Measurements from ENCODE around the gene GGCT.

The GGCT gene

GRCh38 chr7:30470163-30470770, 34.4 kb downstream of the GGCT start:
- no peaks in the 10 kb centered on the region for H3K9me3 ChIP-seq (ENCODE audit: control insufficient read depth in 2 of 2, low read length in 2 of 2)
- H3K4me3 ChIP-seq (ENCODE audit: low read length in 2 of 2), result peak overlapping the region; percentile 34 to 60
- H3K4me1 ChIP-seq (ENCODE audit: control insufficient read depth, insufficient read depth, low read length), result peaks cover 73% of the 10 kb centered on the region
- H3K27ac ChIP-seq (ENCODE audit: low read length), result peak overlapping the region; percentile 92
- no peaks in the 10 kb centered on the region for H3K36me3 ChIP-seq (ENCODE audit: control insufficient read depth in 2 of 2, insufficient read depth in 2 of 2, low read length in 2 of 2)
- H3K27me3 ChIP-seq (ENCODE audit: control insufficient read depth in 1 of 2, insufficient read depth in 2 of 2, low read length in 2 of 2), result no peaks in the 10 kb centered on the region
- peak overlapping the region; percentile 24 to 60 for H3K9ac ChIP-seq (ENCODE audit: low read length in 2 of 2)

DNA sequence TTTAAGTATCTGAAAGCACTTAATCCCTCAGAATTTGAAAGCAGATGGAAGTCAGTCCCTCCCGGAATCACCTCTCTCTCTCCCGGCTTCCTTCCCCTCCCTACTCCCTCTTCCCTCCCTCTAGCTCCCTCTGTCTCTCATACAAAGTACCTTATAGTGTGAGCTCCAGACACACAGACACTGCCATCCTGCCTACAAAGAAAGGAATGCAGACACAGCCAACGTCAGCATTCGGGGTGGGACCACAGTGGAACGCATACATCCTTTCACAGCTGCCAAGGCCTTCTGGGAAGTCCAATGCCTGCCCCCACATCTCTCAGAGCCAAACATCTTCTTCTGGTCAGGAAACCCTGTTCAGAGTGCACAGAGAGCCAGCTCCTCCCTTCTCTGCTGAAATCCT, 35.3 kb downstream of the GGCT start:
- no peaks in the 10 kb centered on the region for H3K36me3 ChIP-seq (ENCODE audit: control insufficient read depth in 2 of 2, insufficient read depth in 2 of 2, low read length in 2 of 2)
- no peaks in the 10 kb centered on the region for H3K27me3 ChIP-seq (ENCODE audit: control insufficient read depth in 1 of 2, insufficient read depth in 2 of 2, low read length in 2 of 2)
- peaks cover 73% of the 10 kb centered on the region for H3K4me1 ChIP-seq (ENCODE audit: control insufficient read depth, insufficient read depth, low read length)
- H3K27ac ChIP-seq (ENCODE audit: low read length), result peak overlapping the region; percentile 92
- H3K9me3 ChIP-seq (ENCODE audit: control insufficient read depth in 2 of 2, low read length in 2 of 2), result no peaks in the 10 kb centered on the region
- H3K4me3 ChIP-seq (ENCODE audit: low read length in 2 of 2), result peak overlapping the region in 1 of 2 donors; percentile 60
- peak overlapping the region; percentile 12 to 60 for H3K9ac ChIP-seq (ENCODE audit: low read length in 2 of 2)

DNA sequence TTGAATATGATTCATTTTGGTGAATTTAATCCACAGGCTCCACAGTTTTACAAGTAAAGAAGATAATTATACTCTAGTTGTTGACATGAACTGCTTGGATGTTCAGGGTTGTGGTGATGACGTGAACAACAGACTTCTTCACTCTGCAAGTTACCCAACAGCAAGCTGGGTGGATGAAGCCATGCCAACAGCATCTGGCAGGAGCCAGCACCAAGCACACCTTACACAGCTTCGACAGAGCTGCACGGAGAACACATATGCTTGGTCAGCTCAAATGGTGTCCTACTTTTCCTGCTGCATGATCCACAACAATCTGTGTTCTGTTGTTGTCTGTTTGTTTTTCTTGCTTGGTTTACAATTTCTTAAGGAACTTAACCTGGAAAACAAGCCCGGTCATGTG, 35.8 kb downstream of the GGCT start:
- no peaks in the 10 kb centered on the region for H3K27me3 ChIP-seq (ENCODE audit: control insufficient read depth in 1 of 2, insufficient read depth in 2 of 2, low read length in 2 of 2)
- peak overlapping the region; percentile 92 for H3K27ac ChIP-seq (ENCODE audit: low read length)
- H3K9me3 ChIP-seq (ENCODE audit: control insufficient read depth in 2 of 2, low read length in 2 of 2), result no peaks in the 10 kb centered on the region
- H3K9ac ChIP-seq (ENCODE audit: low read length in 2 of 2), result peak overlapping the region; percentile 12 to 60
- peak overlapping the region in 1 of 2 donors; percentile 60 for H3K4me3 ChIP-seq (ENCODE audit: low read length in 2 of 2)
- H3K4me1 ChIP-seq (ENCODE audit: control insufficient read depth, insufficient read depth, low read length), result peaks cover 77% of the 10 kb centered on the region
- no peaks in the 10 kb centered on the region for H3K36me3 ChIP-seq (ENCODE audit: control insufficient read depth in 2 of 2, insufficient read depth in 2 of 2, low read length in 2 of 2)

DNA sequence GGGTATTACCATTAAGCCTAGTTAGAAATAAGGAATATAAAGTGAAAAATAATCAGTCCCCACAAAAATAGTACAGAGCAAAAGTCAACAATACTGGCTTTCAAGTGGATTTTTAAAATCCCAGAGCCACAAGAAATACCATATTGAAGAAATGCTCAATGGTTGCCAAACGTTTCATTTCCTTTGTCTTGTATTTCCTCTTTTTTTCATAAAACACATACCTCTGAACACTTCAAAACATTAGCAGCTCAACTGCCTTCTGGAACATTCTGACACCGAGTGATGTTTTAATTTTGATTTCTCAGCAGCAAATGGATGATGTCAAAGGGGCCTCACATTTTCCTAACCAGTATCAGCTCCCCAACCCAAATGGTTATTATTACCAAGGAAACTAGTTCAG, 36.6 kb downstream of the GGCT start:
- no peaks in the 10 kb centered on the region for H3K9me3 ChIP-seq (ENCODE audit: control insufficient read depth in 2 of 2, low read length in 2 of 2)
- H3K27me3 ChIP-seq (ENCODE audit: control insufficient read depth in 1 of 2, insufficient read depth in 2 of 2, low read length in 2 of 2), result no peaks in the 10 kb centered on the region
- peak overlapping the region; percentile 92 for H3K27ac ChIP-seq (ENCODE audit: low read length)
- no peak overlapping the region for H3K4me3 ChIP-seq (ENCODE audit: low read length in 2 of 2)
- no peak overlapping the region for H3K9ac ChIP-seq (ENCODE audit: low read length in 2 of 2)
- H3K4me1 ChIP-seq (ENCODE audit: control insufficient read depth, insufficient read depth, low read length), result peaks cover 71% of the 10 kb centered on the region
- no peaks in the 10 kb centered on the region for H3K36me3 ChIP-seq (ENCODE audit: control insufficient read depth in 2 of 2, insufficient read depth in 2 of 2, low read length in 2 of 2)

DNA sequence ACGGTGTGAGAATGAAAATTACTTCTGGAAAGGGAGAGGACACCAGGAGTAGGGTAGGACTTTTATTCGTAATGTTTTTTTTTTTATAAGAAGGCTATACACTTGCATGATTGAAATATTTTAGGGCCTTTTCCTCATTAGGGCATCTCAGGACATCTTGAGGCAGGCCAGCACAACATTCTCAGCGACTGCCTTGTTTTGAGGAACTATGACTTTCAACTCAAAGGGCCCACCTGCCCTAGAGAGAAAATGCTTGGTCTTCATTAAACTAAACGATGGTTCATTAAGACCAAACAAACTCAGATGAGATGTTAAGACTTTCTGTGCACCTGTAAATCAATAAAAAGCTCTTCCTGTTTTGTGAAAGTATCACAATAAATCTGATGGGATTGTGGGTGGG, 37.4 kb downstream of the GGCT start:
- Histone ChIP-seq H3K27ac (ENCODE audit: low read length) (no peak overlapping the region), H3K4me3 (ENCODE audit: low read length in 2 of 2) (no peak overlapping the region), H3K9ac (ENCODE audit: low read length in 2 of 2) (no peak overlapping the region), H3K4me1 (ENCODE audit: control insufficient read depth, insufficient read depth, low read length) (peaks cover 63% of the 10 kb centered on the region), H3K9me3 (ENCODE audit: control insufficient read depth in 2 of 2, low read length in 2 of 2) (no peaks in the 10 kb centered on the region), H3K27me3 (ENCODE audit: control insufficient read depth in 1 of 2, insufficient read depth in 2 of 2, low read length in 2 of 2) (no peaks in the 10 kb centered on the region), H3K36me3 (ENCODE audit: control insufficient read depth in 2 of 2, insufficient read depth in 2 of 2, low read length in 2 of 2) (no peaks in the 10 kb centered on the region)

DNA sequence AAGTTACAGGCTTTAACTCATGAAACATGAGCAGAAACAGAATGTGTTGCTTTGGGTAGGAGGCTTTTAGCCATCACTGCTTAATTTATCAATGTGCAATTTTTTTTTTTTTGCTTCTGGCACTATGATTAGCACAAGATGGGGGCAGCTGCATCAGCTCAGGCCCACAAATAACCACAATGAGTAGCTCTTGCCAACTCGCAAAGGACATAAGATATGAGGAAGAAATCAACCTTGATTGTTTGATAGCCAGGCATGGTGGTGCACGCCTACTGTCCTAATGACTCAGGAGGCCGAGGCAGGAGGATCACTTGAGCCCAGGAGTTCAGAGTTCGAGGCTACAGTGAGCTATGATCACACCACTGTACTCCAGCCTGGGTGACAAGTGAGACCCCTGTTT, 38.4 kb downstream of the GGCT start:
- Histone ChIP-seq H3K27ac (ENCODE audit: low read length) (peak overlapping the region; percentile 41), H3K4me3 (ENCODE audit: low read length in 2 of 2) (no peak overlapping the region), H3K27me3 (ENCODE audit: control insufficient read depth in 1 of 2, insufficient read depth in 2 of 2, low read length in 2 of 2) (no peaks in the 10 kb centered on the region), H3K4me1 (ENCODE audit: control insufficient read depth, insufficient read depth, low read length) (peaks cover 53% of the 10 kb centered on the region), H3K9ac (ENCODE audit: low read length in 2 of 2) (no peak overlapping the region), H3K36me3 (ENCODE audit: control insufficient read depth in 2 of 2, insufficient read depth in 2 of 2, low read length in 2 of 2) (no peaks in the 10 kb centered on the region), H3K9me3 (ENCODE audit: control insufficient read depth in 2 of 2, low read length in 2 of 2) (no peaks in the 10 kb centered on the region)

- Histone ChIP-seq H3K27ac (ENCODE audit: low read length) (peak overlapping the region; percentile 41), H3K9me3 (ENCODE audit: control insufficient read depth in 2 of 2, low read length in 2 of 2) (no peaks in the 10 kb centered on the region), H3K4me1 (ENCODE audit: control insufficient read depth, insufficient read depth, low read length) (peaks cover 49% of the 10 kb centered on the region), H3K36me3 (ENCODE audit: control insufficient read depth in 2 of 2, insufficient read depth in 2 of 2, low read length in 2 of 2) (no peaks in the 10 kb centered on the region), H3K9ac (ENCODE audit: low read length in 2 of 2) (no peak overlapping the region), H3K27me3 (ENCODE audit: control insufficient read depth in 1 of 2, insufficient read depth in 2 of 2, low read length in 2 of 2) (no peaks in the 10 kb centered on the region), H3K4me3 (ENCODE audit: low read length in 2 of 2) (no peak overlapping the region)
Measured at GRCh38 chr7:30465811-30466180, 38.8 kb downstream of the GGCT start.

DNA sequence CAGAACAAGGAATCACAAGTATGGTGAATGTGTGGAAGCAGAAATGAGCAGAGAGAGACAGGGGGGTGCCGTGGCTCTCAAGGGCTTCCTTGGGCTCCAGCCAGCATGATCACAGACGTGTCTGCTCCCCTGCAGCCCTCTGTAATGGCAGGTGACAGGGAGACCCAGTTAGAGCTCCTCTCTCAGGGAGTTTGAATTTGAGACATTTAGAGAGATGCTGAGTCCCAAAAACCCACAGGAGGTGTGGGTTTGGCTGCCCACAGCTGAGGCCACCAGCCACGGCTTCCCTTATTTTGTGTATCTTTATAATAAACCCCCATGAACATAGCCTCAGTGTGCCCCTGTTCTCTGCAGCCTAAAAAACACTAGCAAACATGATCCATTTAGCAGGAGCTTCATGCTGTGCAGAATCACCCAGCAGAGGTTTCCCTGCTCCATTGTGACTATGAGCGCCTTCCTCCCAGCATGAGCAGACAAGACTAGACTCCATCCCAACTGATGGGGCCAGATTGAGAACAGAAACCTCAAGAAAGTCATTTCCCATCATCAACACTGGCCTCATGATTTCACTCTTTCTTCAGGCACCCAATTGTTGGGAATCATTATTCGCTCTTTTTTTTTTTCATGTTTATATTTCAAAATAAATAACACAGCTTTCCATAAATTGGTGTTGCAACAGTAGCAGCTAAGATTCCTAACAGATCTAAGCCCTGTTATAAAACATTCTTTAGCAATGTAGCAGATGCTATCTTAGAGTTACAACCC, 39.4 kb downstream of the GGCT start:
- no peak overlapping the region for H3K4me3 ChIP-seq (ENCODE audit: low read length in 2 of 2)
- no peaks in the 10 kb centered on the region for H3K36me3 ChIP-seq (ENCODE audit: control insufficient read depth in 2 of 2, insufficient read depth in 2 of 2, low read length in 2 of 2)
- H3K27me3 ChIP-seq (ENCODE audit: control insufficient read depth in 1 of 2, insufficient read depth in 2 of 2, low read length in 2 of 2), result no peaks in the 10 kb centered on the region
- H3K4me1 ChIP-seq (ENCODE audit: control insufficient read depth, insufficient read depth, low read length), result peaks cover 50% of the 10 kb centered on the region
- no peak overlapping the region for H3K9ac ChIP-seq (ENCODE audit: low read length in 2 of 2)
- H3K27ac ChIP-seq (ENCODE audit: low read length), result peak overlapping the region; percentile 41
- H3K9me3 ChIP-seq (ENCODE audit: control insufficient read depth in 2 of 2, low read length in 2 of 2), result no peaks in the 10 kb centered on the region

GRCh38 chr7:30464231-30464671, 40.4 kb downstream of the GGCT start:
- H3K4me1 ChIP-seq (ENCODE audit: control insufficient read depth, insufficient read depth, low read length), result peaks cover 48% of the 10 kb centered on the region
- peak overlapping the region; percentile 24 for H3K27ac ChIP-seq (ENCODE audit: low read length)
- no peak overlapping the region for H3K9ac ChIP-seq (ENCODE audit: low read length in 2 of 2)

DNA sequence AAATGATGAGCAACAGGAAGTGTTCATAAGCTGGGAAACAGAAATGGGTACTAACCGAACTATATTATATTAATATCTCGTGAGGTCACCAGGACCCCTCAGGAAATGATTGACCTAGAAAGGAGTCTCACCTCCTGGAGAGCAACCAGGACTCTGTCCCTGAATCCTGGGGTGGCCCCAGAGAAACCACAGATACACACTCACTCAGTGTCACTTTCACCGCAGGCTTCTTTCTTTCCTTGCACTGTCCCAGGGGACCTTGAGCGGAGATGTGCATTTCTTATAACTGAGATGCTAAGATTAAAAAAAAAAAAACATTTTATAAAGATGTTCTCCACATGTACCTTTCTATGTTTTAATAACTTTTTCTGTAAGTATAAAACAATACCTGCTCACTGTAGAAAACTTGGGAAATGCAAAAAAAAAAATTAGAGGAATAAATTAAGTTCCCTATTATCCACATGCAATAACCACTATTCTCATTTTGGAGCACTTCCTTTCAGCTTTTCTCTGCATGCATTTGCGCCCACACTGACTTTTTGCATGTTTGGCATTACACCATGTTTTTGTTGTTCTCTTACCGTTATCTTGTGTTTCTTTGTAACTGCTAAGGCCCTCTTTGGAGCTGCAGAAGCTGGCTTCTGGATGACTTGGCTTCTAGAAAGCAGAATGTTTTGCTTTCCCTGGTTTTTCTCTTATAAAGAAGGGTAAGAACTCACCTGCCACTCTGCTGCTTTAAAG, 41.1 kb downstream of the GGCT start:
- no peaks in the 10 kb centered on the region for H3K9me3 ChIP-seq (ENCODE audit: control insufficient read depth in 2 of 2, low read length in 2 of 2)
- peaks cover 42% of the 10 kb centered on the region for H3K4me1 ChIP-seq (ENCODE audit: control insufficient read depth, insufficient read depth, low read length)
- H3K9ac ChIP-seq (ENCODE audit: low read length in 2 of 2), result no peak overlapping the region
- no peaks in the 10 kb centered on the region for H3K36me3 ChIP-seq (ENCODE audit: control insufficient read depth in 2 of 2, insufficient read depth in 2 of 2, low read length in 2 of 2)
- H3K27ac ChIP-seq (ENCODE audit: low read length), result no peak overlapping the region
- no peaks in the 10 kb centered on the region for H3K27me3 ChIP-seq (ENCODE audit: control insufficient read depth in 1 of 2, insufficient read depth in 2 of 2, low read length in 2 of 2)
- no peak overlapping the region for H3K4me3 ChIP-seq (ENCODE audit: low read length in 2 of 2)

More at GRCh38 chr7:30464231-30464671, 40.4 kb downstream of the GGCT start:
- no peaks in the 10 kb centered on the region for H3K9me3 ChIP-seq (ENCODE audit: control insufficient read depth in 2 of 2, low read length in 2 of 2)
- H3K27me3 ChIP-seq (ENCODE audit: control insufficient read depth in 1 of 2, insufficient read depth in 2 of 2, low read length in 2 of 2), result no peaks in the 10 kb centered on the region
- no peaks in the 10 kb centered on the region for H3K36me3 ChIP-seq (ENCODE audit: control insufficient read depth in 2 of 2, insufficient read depth in 2 of 2, low read length in 2 of 2)
- H3K4me3 ChIP-seq (ENCODE audit: low read length in 2 of 2), result no peak overlapping the region
